ENCODE measurements around the gene CHCHD3.

The CHCHD3 gene

GRCh38 chr7:132857031-132857430, 224.9 kb downstream of the CHCHD3 start:
- DNase-seq, result no peak

- DNase-seq, result no peak
These were observed 225.5 kb downstream of the CHCHD3 start for GRCh38 chr7:132856416-132856815.

- no peak for DNase-seq
These were observed 226.0 kb downstream of the CHCHD3 start for GRCh38 chr7:132855901-132856300.

GRCh38 chr7:132854238-132854637, 227.7 kb downstream of the CHCHD3 start:
- DNase-seq, result no peak

- no peak for DNase-seq
These were observed 234.5 kb downstream of the CHCHD3 start for GRCh38 chr7:132847376-132847775.

- DNase-seq, result no peak
These were observed 235.8 kb downstream of the CHCHD3 start for GRCh38 chr7:132846086-132846485.

GRCh38 chr7:132842478-132842877, 239.4 kb downstream of the CHCHD3 start:
- DNase-seq, result no peak

- DNase-seq, result no peak
These were observed 241.7 kb downstream of the CHCHD3 start for GRCh38 chr7:132840199-132840598.

GRCh38 chr7:132838313-132838712, 243.6 kb downstream of the CHCHD3 start:
- DNase-seq, result no peak

GRCh38 chr7:132837529-132837928, 244.4 kb downstream of the CHCHD3 start:
- DNase-seq, result no peak

GRCh38 chr7:132836746-132837145, 245.1 kb downstream of the CHCHD3 start:
- no peak for DNase-seq

GRCh38 chr7:132830941-132831340, 250.9 kb downstream of the CHCHD3 start:
- no peak for DNase-seq

- DNase-seq, result no peak
These were observed 253.4 kb downstream of the CHCHD3 start for GRCh38 chr7:132828502-132828901.

- no peak for DNase-seq
These were observed 255.7 kb downstream of the CHCHD3 start for GRCh38 chr7:132825932-132826835.

- no peak for DNase-seq
These were observed 256.7 kb downstream of the CHCHD3 start for GRCh38 chr7:132825222-132825621.

GRCh38 chr7:132819648-132820047, 262.2 kb downstream of the CHCHD3 start:
- no peak for DNase-seq

- no peak for DNase-seq
These were observed 263.9 kb downstream of the CHCHD3 start for GRCh38 chr7:132817949-132818348.

- DNase-seq, result no peak
These were observed 266.1 kb downstream of the CHCHD3 start for GRCh38 chr7:132815696-132816311.

GRCh38 chr7:132815130-132815529, 266.8 kb downstream of the CHCHD3 start:
- no peak for DNase-seq

- no peak for DNase-seq
These were observed 271.3 kb downstream of the CHCHD3 start for GRCh38 chr7:132810561-132810960.

GRCh38 chr7:132806834-132807233, 275.1 kb downstream of the CHCHD3 start:
- DNase-seq, result no peak

GRCh38 chr7:132805766-132806165, 276.1 kb downstream of the CHCHD3 start:
- no peak for DNase-seq

- no peak for DNase-seq
These were observed 276.9 kb downstream of the CHCHD3 start for GRCh38 chr7:132804849-132805485.

- DNase-seq, result no peak
These were observed 281.4 kb downstream of the CHCHD3 start for GRCh38 chr7:132800522-132800921.

Measured in SW 1271 (cell line).